ENCODE measurements around the gene BPIFB6.

BPIFB6 gene

GRCh38 chr20:33010133-33010504, 21.3 kb upstream of the BPIFB6 start:
- Histone ChIP-seq H3K9me3 (ENCODE audit: control insufficient read depth in 1 of 2, low read length in 2 of 2) (no peaks in the 10 kb centered on the region), H3K36me3 (ENCODE audit: control insufficient read depth in 1 of 2, insufficient read depth in 2 of 2, low read length in 2 of 2) (no peaks in the 10 kb centered on the region)

GRCh38 chr20:33010674-33011449, 20.6 kb upstream of the BPIFB6 start:
- H3K27ac ChIP-seq (ENCODE audit: low read depth, low read length), result no peak overlapping the region
- no peak overlapping the region for H3K9ac ChIP-seq (ENCODE audit: low read depth in 1 of 2, low read length in 2 of 2)
- H3K36me3 ChIP-seq (ENCODE audit: control insufficient read depth in 1 of 2, insufficient read depth in 2 of 2, low read length in 2 of 2), result no peaks in the 10 kb centered on the region
- H3K9me3 ChIP-seq (ENCODE audit: control insufficient read depth in 1 of 2, low read length in 2 of 2), result no peaks in the 10 kb centered on the region
- H3K4me1 ChIP-seq (ENCODE audit: control insufficient read depth in 1 of 2, insufficient read depth in 2 of 2, low read length in 2 of 2), result no peaks in the 10 kb centered on the region
- H3K4me3 ChIP-seq (ENCODE audit: low read depth in 1 of 2, low read length in 2 of 2), result no peak overlapping the region
- H3K27me3 ChIP-seq (ENCODE audit: control insufficient read depth in 1 of 2, insufficient read depth in 2 of 2, low read length in 2 of 2), result no peaks in the 10 kb centered on the region

More at GRCh38 chr20:33010133-33010504, 21.3 kb upstream of the BPIFB6 start:
- H3K4me1 ChIP-seq (ENCODE audit: control insufficient read depth in 1 of 2, insufficient read depth in 2 of 2, low read length in 2 of 2), result no peaks in the 10 kb centered on the region
- H3K27ac ChIP-seq (ENCODE audit: low read depth, low read length), result no peak overlapping the region
- H3K27me3 ChIP-seq (ENCODE audit: control insufficient read depth in 1 of 2, insufficient read depth in 2 of 2, low read length in 2 of 2), result no peaks in the 10 kb centered on the region
- H3K4me3 ChIP-seq (ENCODE audit: low read depth in 1 of 2, low read length in 2 of 2), result no peak overlapping the region
- no peak overlapping the region for H3K9ac ChIP-seq (ENCODE audit: low read depth in 1 of 2, low read length in 2 of 2)

GRCh38 chr20:33012327-33013189, 18.9 kb upstream of the BPIFB6 start:
- Histone ChIP-seq H3K9ac (ENCODE audit: low read depth in 1 of 2, low read length in 2 of 2) (no peak overlapping the region), H3K4me1 (ENCODE audit: control insufficient read depth in 1 of 2, insufficient read depth in 2 of 2, low read length in 2 of 2) (no peaks in the 10 kb centered on the region), H3K27ac (ENCODE audit: low read depth, low read length) (no peak overlapping the region), H3K27me3 (ENCODE audit: control insufficient read depth in 1 of 2, insufficient read depth in 2 of 2, low read length in 2 of 2) (no peaks in the 10 kb centered on the region), H3K4me3 (ENCODE audit: low read depth in 1 of 2, low read length in 2 of 2) (no peak overlapping the region), H3K36me3 (ENCODE audit: control insufficient read depth in 1 of 2, insufficient read depth in 2 of 2, low read length in 2 of 2) (no peaks in the 10 kb centered on the region), H3K9me3 (ENCODE audit: control insufficient read depth in 1 of 2, low read length in 2 of 2) (no peaks in the 10 kb centered on the region)

- H3K36me3 ChIP-seq (ENCODE audit: control insufficient read depth in 1 of 2, insufficient read depth in 2 of 2, low read length in 2 of 2), result no peaks in the 10 kb centered on the region
- no peaks in the 10 kb centered on the region for H3K4me1 ChIP-seq (ENCODE audit: control insufficient read depth in 1 of 2, insufficient read depth in 2 of 2, low read length in 2 of 2)
- no peak overlapping the region for H3K4me3 ChIP-seq (ENCODE audit: low read depth in 1 of 2, low read length in 2 of 2)
- H3K9me3 ChIP-seq (ENCODE audit: control insufficient read depth in 1 of 2, low read length in 2 of 2), result no peaks in the 10 kb centered on the region
- H3K27me3 ChIP-seq (ENCODE audit: control insufficient read depth in 1 of 2, insufficient read depth in 2 of 2, low read length in 2 of 2), result no peaks in the 10 kb centered on the region
- no peak overlapping the region for H3K27ac ChIP-seq (ENCODE audit: low read depth, low read length)
- no peak overlapping the region for H3K9ac ChIP-seq (ENCODE audit: low read depth in 1 of 2, low read length in 2 of 2)
Observed at GRCh38 chr20:33013701-33014326, 17.6 kb upstream of the BPIFB6 start.

GRCh38 chr20:33014336-33015113, 16.9 kb upstream of the BPIFB6 start:
- no peak overlapping the region for H3K27ac ChIP-seq (ENCODE audit: low read depth, low read length)
- H3K9ac ChIP-seq (ENCODE audit: low read depth in 1 of 2, low read length in 2 of 2), result no peak overlapping the region
- H3K27me3 ChIP-seq (ENCODE audit: control insufficient read depth in 1 of 2, insufficient read depth in 2 of 2, low read length in 2 of 2), result no peaks in the 10 kb centered on the region
- H3K4me1 ChIP-seq (ENCODE audit: control insufficient read depth in 1 of 2, insufficient read depth in 2 of 2, low read length in 2 of 2), result no peaks in the 10 kb centered on the region
- H3K9me3 ChIP-seq (ENCODE audit: control insufficient read depth in 1 of 2, low read length in 2 of 2), result no peaks in the 10 kb centered on the region
- H3K36me3 ChIP-seq (ENCODE audit: control insufficient read depth in 1 of 2, insufficient read depth in 2 of 2, low read length in 2 of 2), result no peaks in the 10 kb centered on the region
- no peak overlapping the region for H3K4me3 ChIP-seq (ENCODE audit: low read depth in 1 of 2, low read length in 2 of 2)

- H3K9ac ChIP-seq (ENCODE audit: low read depth in 1 of 2, low read length in 2 of 2), result no peak overlapping the region
- no peaks in the 10 kb centered on the region for H3K27me3 ChIP-seq (ENCODE audit: control insufficient read depth in 1 of 2, insufficient read depth in 2 of 2, low read length in 2 of 2)
- H3K4me3 ChIP-seq (ENCODE audit: low read depth in 1 of 2, low read length in 2 of 2), result no peak overlapping the region
- H3K27ac ChIP-seq (ENCODE audit: low read depth, low read length), result no peak overlapping the region
- no peaks in the 10 kb centered on the region for H3K4me1 ChIP-seq (ENCODE audit: control insufficient read depth in 1 of 2, insufficient read depth in 2 of 2, low read length in 2 of 2)
- H3K36me3 ChIP-seq (ENCODE audit: control insufficient read depth in 1 of 2, insufficient read depth in 2 of 2, low read length in 2 of 2), result no peaks in the 10 kb centered on the region
- no peaks in the 10 kb centered on the region for H3K9me3 ChIP-seq (ENCODE audit: control insufficient read depth in 1 of 2, low read length in 2 of 2)
Observed at GRCh38 chr20:33015114-33015484, 16.3 kb upstream of the BPIFB6 start.

- Histone ChIP-seq H3K4me1 (ENCODE audit: control insufficient read depth in 1 of 2, insufficient read depth in 2 of 2, low read length in 2 of 2) (no peaks in the 10 kb centered on the region), H3K27ac (ENCODE audit: low read depth, low read length) (no peak overlapping the region), H3K9ac (ENCODE audit: low read depth in 1 of 2, low read length in 2 of 2) (no peak overlapping the region), H3K36me3 (ENCODE audit: control insufficient read depth in 1 of 2, insufficient read depth in 2 of 2, low read length in 2 of 2) (no peaks in the 10 kb centered on the region), H3K27me3 (ENCODE audit: control insufficient read depth in 1 of 2, insufficient read depth in 2 of 2, low read length in 2 of 2) (no peaks in the 10 kb centered on the region), H3K9me3 (ENCODE audit: control insufficient read depth in 1 of 2, low read length in 2 of 2) (no peaks in the 10 kb centered on the region), H3K4me3 (ENCODE audit: low read depth in 1 of 2, low read length in 2 of 2) (no peak overlapping the region)
Observed at GRCh38 chr20:33015700-33016580, 15.5 kb upstream of the BPIFB6 start.

GRCh38 chr20:33016581-33017109, 14.8 kb upstream of the BPIFB6 start:
- H3K4me1 ChIP-seq (ENCODE audit: control insufficient read depth in 1 of 2, insufficient read depth in 2 of 2, low read length in 2 of 2), result no peaks in the 10 kb centered on the region
- H3K27me3 ChIP-seq (ENCODE audit: control insufficient read depth in 1 of 2, insufficient read depth in 2 of 2, low read length in 2 of 2), result no peaks in the 10 kb centered on the region
- H3K27ac ChIP-seq (ENCODE audit: low read depth, low read length), result no peak overlapping the region
- no peak overlapping the region for H3K9ac ChIP-seq (ENCODE audit: low read depth in 1 of 2, low read length in 2 of 2)
- H3K4me3 ChIP-seq (ENCODE audit: low read depth in 1 of 2, low read length in 2 of 2), result no peak overlapping the region
- H3K9me3 ChIP-seq (ENCODE audit: control insufficient read depth in 1 of 2, low read length in 2 of 2), result no peaks in the 10 kb centered on the region
- no peaks in the 10 kb centered on the region for H3K36me3 ChIP-seq (ENCODE audit: control insufficient read depth in 1 of 2, insufficient read depth in 2 of 2, low read length in 2 of 2)

GRCh38 chr20:33017542-33017941, 13.9 kb upstream of the BPIFB6 start:
- no peaks in the 10 kb centered on the region for H3K9me3 ChIP-seq (ENCODE audit: control insufficient read depth in 1 of 2, low read length in 2 of 2)
- no peaks in the 10 kb centered on the region for H3K27me3 ChIP-seq (ENCODE audit: control insufficient read depth in 1 of 2, insufficient read depth in 2 of 2, low read length in 2 of 2)
- no peaks in the 10 kb centered on the region for H3K36me3 ChIP-seq (ENCODE audit: control insufficient read depth in 1 of 2, insufficient read depth in 2 of 2, low read length in 2 of 2)
- H3K4me3 ChIP-seq (ENCODE audit: low read depth in 1 of 2, low read length in 2 of 2), result no peak overlapping the region
- no peak overlapping the region for H3K27ac ChIP-seq (ENCODE audit: low read depth, low read length)
- no peaks in the 10 kb centered on the region for H3K4me1 ChIP-seq (ENCODE audit: control insufficient read depth in 1 of 2, insufficient read depth in 2 of 2, low read length in 2 of 2)
- no peak overlapping the region for H3K9ac ChIP-seq (ENCODE audit: low read depth in 1 of 2, low read length in 2 of 2)
